ENCODE results near the gene GPR31.

DNA sequence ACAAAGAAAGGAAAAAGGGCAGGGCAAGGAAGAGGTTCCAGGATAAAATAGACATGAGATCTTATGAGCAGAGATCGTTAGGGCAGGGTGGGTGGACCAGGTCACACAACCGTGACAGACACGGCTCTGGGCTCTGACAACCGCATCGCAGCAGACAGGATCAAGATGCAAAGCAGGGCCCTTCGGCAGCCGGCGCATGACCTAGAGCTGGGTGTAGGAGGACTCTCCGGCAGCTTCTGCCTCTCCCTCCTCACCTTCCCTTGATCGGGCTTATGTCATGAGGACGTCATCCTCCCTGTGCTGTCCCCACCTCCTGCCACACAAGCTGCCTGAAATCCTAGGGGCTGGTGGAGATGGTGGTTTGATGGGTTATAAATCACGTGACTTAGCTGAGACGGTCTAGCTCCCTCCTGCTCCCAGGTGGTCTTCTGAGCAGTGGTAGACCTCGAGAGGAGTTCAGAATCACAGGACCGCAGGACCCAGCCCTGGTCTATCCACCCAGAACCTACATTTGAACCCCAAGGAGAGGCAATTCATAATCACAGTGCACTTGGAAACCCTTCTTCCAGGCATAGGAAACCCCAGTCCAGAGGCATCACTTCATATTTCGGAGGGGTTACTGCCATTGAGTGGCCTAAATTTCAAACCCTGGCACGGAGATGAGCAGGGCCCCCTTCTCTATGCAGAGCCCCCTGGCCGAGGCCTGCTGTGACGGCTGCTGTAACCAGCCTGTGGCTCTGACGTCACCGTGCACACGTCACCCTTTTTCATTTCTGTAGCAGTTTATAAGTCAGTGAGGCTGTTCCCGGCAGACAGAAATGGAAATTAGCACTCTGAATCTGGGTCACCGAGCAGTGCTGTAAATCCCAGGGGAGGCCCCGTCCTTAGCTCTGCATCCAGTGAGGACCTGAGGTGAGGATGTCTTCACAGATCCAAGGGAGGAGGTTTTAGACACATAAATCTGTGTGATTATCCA, 43.6 kb downstream of the GPR31 start:
- TF ChIP-seq, protein P1, sequence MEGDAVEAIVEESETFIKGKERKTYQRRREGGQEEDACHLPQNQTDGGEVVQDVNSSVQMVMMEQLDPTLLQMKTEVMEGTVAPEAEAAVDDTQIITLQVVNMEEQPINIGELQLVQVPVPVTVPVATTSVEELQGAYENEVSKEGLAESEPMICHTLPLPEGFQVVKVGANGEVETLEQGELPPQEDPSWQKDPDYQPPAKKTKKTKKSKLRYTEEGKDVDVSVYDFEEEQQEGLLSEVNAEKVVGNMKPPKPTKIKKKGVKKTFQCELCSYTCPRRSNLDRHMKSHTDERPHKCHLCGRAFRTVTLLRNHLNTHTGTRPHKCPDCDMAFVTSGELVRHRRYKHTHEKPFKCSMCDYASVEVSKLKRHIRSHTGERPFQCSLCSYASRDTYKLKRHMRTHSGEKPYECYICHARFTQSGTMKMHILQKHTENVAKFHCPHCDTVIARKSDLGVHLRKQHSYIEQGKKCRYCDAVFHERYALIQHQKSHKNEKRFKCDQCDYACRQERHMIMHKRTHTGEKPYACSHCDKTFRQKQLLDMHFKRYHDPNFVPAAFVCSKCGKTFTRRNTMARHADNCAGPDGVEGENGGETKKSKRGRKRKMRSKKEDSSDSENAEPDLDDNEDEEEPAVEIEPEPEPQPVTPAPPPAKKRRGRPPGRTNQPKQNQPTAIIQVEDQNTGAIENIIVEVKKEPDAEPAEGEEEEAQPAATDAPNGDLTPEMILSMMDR (IDR thresholded peaks at IDR 0.05; ENCODE audit: low read length): no peak
- TF ChIP-seq EZH2 (optimal IDR thresholded peaks at IDR 0.05; ENCODE audit: low read depth, low read length): no peak
- TF ChIP-seq EZH2phosphoT487 (IDR thresholded peaks at IDR 0.05; ENCODE audit: low read length): no peak

All from MM.1S (cell line).